ENCODE measurements around the gene PDC.
"Not testable (repeated sequence)": the region's sequence is repeated elsewhere in the genome, so short reads cannot be mapped to it uniquely, and the experiment has no call there.

PDC gene

DNA sequence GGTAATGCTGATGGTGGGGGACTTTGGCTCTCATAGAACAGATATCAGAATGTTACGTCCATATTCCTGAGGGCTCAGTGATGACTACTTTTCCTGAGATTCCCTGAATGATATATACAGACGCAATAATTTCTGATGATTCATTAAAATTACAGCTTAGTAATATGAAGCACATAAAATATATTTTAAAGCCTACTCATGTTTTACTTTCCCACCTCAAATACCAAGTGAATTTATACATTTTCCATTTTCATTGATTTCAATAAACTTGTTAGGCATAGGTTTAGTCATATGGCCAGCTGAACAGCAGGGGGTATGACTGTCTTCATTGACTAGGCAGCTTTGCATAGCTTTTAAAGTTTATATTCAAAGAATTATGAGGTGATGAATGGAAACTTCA, 26.2 kb upstream of the PDC start:
- H3K9ac ChIP-seq (ENCODE audit: low read depth, low read length), result no peak overlapping the region
- no peaks in the 10 kb centered on the region for H3K4me1 ChIP-seq (ENCODE audit: control insufficient read depth, insufficient read depth, low read length)
- H3K27me3 ChIP-seq (ENCODE audit: control insufficient read depth, insufficient read depth, low read length), result no peaks in the 10 kb centered on the region
- H3K4me3 ChIP-seq (ENCODE audit: low read depth, low read length), result no peak overlapping the region
- H3K36me3 ChIP-seq (ENCODE audit: control insufficient read depth, insufficient read depth, low read length), result no peaks in the 10 kb centered on the region
- H3K9me3 ChIP-seq (ENCODE audit: control insufficient read depth, insufficient read depth, low read length), result no peaks in the 10 kb centered on the region

- H3K9ac ChIP-seq (ENCODE audit: low read depth, low read length), result no peak overlapping the region
- no peaks in the 10 kb centered on the region for H3K9me3 ChIP-seq (ENCODE audit: control insufficient read depth, insufficient read depth, low read length)
- no peaks in the 10 kb centered on the region for H3K27me3 ChIP-seq (ENCODE audit: control insufficient read depth, insufficient read depth, low read length)
- no peak overlapping the region for H3K4me3 ChIP-seq (ENCODE audit: low read depth, low read length)
- no peaks in the 10 kb centered on the region for H3K36me3 ChIP-seq (ENCODE audit: control insufficient read depth, insufficient read depth, low read length)
- H3K4me1 ChIP-seq (ENCODE audit: control insufficient read depth, insufficient read depth, low read length), result no peaks in the 10 kb centered on the region
Observed at GRCh38 chr1:186486061-186486460, 25.1 kb upstream of the PDC start.

GRCh38 chr1:186483561-186483960, 22.6 kb upstream of the PDC start:
- H3K4me1 ChIP-seq (ENCODE audit: control insufficient read depth, insufficient read depth, low read length), result no peaks in the 10 kb centered on the region
- H3K9ac ChIP-seq (ENCODE audit: low read depth, low read length), result no peak overlapping the region
- H3K4me3 ChIP-seq (ENCODE audit: low read depth, low read length), result no peak overlapping the region
- no peaks in the 10 kb centered on the region for H3K36me3 ChIP-seq (ENCODE audit: control insufficient read depth, insufficient read depth, low read length)
- H3K9me3 ChIP-seq (ENCODE audit: control insufficient read depth, insufficient read depth, low read length), result no peaks in the 10 kb centered on the region
- no peaks in the 10 kb centered on the region for H3K27me3 ChIP-seq (ENCODE audit: control insufficient read depth, insufficient read depth, low read length)

GRCh38 chr1:186482661-186483255, 21.8 kb upstream of the PDC start:
- Histone ChIP-seq H3K27me3 (ENCODE audit: control insufficient read depth, insufficient read depth, low read length) (no peaks in the 10 kb centered on the region), H3K4me3 (ENCODE audit: low read depth, low read length) (no peak overlapping the region), H3K36me3 (ENCODE audit: control insufficient read depth, insufficient read depth, low read length) (no peaks in the 10 kb centered on the region), H3K9ac (ENCODE audit: low read depth, low read length) (no peak overlapping the region), H3K9me3 (ENCODE audit: control insufficient read depth, insufficient read depth, low read length) (no peaks in the 10 kb centered on the region), H3K4me1 (ENCODE audit: control insufficient read depth, insufficient read depth, low read length) (no peaks in the 10 kb centered on the region)

DNA sequence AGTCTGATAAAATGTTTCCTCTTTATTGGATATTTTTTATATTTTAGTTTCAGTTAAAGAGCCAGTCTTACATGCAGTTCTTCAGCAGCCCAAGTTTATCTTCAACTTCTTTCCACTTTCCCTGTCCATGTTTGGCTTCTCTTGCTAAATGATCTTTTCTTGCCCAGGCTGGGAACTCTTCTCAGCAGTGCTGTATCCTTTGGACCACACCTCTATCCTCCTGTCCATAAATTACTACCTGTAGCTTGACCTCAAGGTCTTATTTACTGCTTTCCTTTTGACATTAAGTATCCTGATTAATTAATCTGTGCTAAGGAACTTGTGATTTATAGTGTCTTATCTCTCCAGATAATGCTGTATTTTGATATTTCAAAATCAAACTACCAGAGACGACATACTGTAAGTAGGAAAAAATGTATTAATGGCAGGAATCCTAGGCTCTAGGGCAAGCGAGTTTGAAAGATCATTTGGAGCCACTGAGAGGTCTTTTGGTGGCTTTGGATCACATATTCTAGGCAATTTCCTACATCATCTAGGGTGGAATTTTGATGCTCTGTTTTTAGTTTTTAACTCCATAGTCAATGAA, 20.5 kb upstream of the PDC start:
- no peaks in the 10 kb centered on the region for H3K36me3 ChIP-seq (ENCODE audit: control insufficient read depth, insufficient read depth, low read length)

DNA sequence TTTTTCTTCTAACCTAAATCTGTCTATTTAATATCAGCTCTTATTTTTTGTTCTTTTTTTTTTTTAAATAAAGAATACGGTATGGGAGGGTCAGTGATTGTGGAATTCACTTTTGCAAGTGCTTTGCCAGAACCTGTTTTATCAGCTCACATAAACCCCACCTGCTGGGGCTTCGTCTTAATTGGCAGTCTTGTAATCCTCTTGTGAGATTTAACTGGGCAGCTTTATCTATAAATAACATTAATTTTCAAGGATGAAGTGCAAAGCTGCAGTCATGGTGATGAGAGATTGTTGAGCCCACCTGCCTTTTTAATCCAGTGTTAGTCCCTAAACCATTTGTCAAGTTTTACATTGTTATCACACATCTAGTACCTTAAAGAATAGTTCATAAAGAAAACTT, 18.2 kb upstream of the PDC start:
- H3K36me3 ChIP-seq (ENCODE audit: control insufficient read depth, insufficient read depth, low read length), result no peaks in the 10 kb centered on the region
- H3K4me3 ChIP-seq (ENCODE audit: low read depth, low read length), result no peak overlapping the region
- no peaks in the 10 kb centered on the region for H3K9me3 ChIP-seq (ENCODE audit: control insufficient read depth, insufficient read depth, low read length)
- no peak overlapping the region for H3K9ac ChIP-seq (ENCODE audit: low read depth, low read length)
- H3K27me3 ChIP-seq (ENCODE audit: control insufficient read depth, insufficient read depth, low read length), result no peaks in the 10 kb centered on the region
- no peaks in the 10 kb centered on the region for H3K4me1 ChIP-seq (ENCODE audit: control insufficient read depth, insufficient read depth, low read length)

More for the DNA sequence above, 20.5 kb upstream of the PDC start:
- Histone ChIP-seq H3K4me1 (ENCODE audit: control insufficient read depth, insufficient read depth, low read length) (no peaks in the 10 kb centered on the region), H3K27me3 (ENCODE audit: control insufficient read depth, insufficient read depth, low read length) (no peaks in the 10 kb centered on the region), H3K9me3 (ENCODE audit: control insufficient read depth, insufficient read depth, low read length) (no peaks in the 10 kb centered on the region), H3K9ac (ENCODE audit: low read depth, low read length) (no peak overlapping the region), H3K4me3 (ENCODE audit: low read depth, low read length) (no peak overlapping the region)

GRCh38 chr1:186476264-186477040, 15.5 kb upstream of the PDC start:
- Histone ChIP-seq H3K36me3 (ENCODE audit: control insufficient read depth, insufficient read depth, low read length) (no peaks in the 10 kb centered on the region), H3K9me3 (ENCODE audit: control insufficient read depth, insufficient read depth, low read length) (no peaks in the 10 kb centered on the region), H3K4me3 (ENCODE audit: low read depth, low read length) (no peak overlapping the region), H3K27me3 (ENCODE audit: control insufficient read depth, insufficient read depth, low read length) (no peaks in the 10 kb centered on the region), H3K9ac (ENCODE audit: low read depth, low read length) (no peak overlapping the region), H3K4me1 (ENCODE audit: control insufficient read depth, insufficient read depth, low read length) (no peaks in the 10 kb centered on the region)

DNA sequence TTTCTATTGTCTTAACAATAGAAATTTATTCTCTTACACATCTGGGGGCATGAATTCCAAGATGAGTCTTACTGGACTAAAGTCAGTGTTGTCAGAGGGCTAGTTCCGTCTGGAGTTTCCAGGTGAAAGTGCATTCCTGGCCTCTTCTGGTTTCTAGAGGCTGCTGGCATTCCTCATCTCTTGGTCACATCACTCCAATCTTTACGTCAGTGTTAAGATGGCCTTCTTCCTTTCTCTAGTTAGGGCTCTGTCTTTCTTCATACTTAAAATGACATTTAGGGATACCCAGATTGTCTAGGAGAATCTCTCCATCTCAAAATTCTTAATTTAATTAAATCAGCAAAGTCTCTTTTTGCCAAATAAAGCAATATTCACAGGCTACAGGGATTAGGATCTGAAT, 13.3 kb upstream of the PDC start:
- no peak overlapping the region for H3K4me3 ChIP-seq (ENCODE audit: low read depth, low read length)
- H3K27me3 ChIP-seq (ENCODE audit: control insufficient read depth, insufficient read depth, low read length), result no peaks in the 10 kb centered on the region
- no peaks in the 10 kb centered on the region for H3K36me3 ChIP-seq (ENCODE audit: control insufficient read depth, insufficient read depth, low read length)
- H3K9me3 ChIP-seq (ENCODE audit: control insufficient read depth, insufficient read depth, low read length), result no peaks in the 10 kb centered on the region
- H3K9ac ChIP-seq (ENCODE audit: low read depth, low read length), result no peak overlapping the region
- no peaks in the 10 kb centered on the region for H3K4me1 ChIP-seq (ENCODE audit: control insufficient read depth, insufficient read depth, low read length)

GRCh38 chr1:186473047-186473446, 12.1 kb upstream of the PDC start:
- no peak overlapping the region for H3K9ac ChIP-seq (ENCODE audit: low read depth, low read length)
- no peaks in the 10 kb centered on the region for H3K27me3 ChIP-seq (ENCODE audit: control insufficient read depth, insufficient read depth, low read length)
- H3K4me1 ChIP-seq (ENCODE audit: control insufficient read depth, insufficient read depth, low read length), result no peaks in the 10 kb centered on the region
- H3K9me3 ChIP-seq (ENCODE audit: control insufficient read depth, insufficient read depth, low read length), result no peaks in the 10 kb centered on the region
- no peaks in the 10 kb centered on the region for H3K36me3 ChIP-seq (ENCODE audit: control insufficient read depth, insufficient read depth, low read length)
- H3K4me3 ChIP-seq (ENCODE audit: low read depth, low read length), result no peak overlapping the region

DNA sequence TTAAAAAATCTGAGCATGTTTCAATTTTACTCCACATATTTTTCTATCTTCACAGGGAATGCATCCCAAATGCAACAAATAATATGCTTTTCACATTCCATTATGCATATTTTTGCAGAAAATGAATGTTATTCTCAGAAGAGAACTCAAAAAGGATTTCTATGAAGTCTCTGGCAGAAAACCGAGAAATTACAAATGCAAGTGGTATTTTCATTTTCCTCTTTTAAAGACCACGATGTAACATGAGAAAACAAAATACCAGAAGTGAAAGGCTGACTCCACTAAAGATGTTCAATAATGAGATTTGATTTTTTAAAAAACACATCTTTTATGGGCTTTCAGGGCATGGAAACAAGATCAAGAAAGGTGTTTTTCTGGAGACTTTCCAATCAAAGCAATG, 5.0 kb upstream of the PDC start:
- Histone ChIP-seq H3K4me1 (ENCODE audit: control insufficient read depth, insufficient read depth, low read length) (no peaks in the 10 kb centered on the region), H3K27me3 (ENCODE audit: control insufficient read depth, insufficient read depth, low read length) (no peaks in the 10 kb centered on the region), H3K36me3 (ENCODE audit: control insufficient read depth, insufficient read depth, low read length) (no peaks in the 10 kb centered on the region)

GRCh38 chr1:186465491-186465890, 4.6 kb upstream of the PDC start:
- H3K9ac ChIP-seq (ENCODE audit: low read depth, low read length); H3K27me3 ChIP-seq (ENCODE audit: control insufficient read depth, insufficient read depth, low read length); H3K4me1 ChIP-seq (ENCODE audit: control insufficient read depth, insufficient read depth, low read length); H3K4me3 ChIP-seq (ENCODE audit: low read depth, low read length); H3K36me3 ChIP-seq (ENCODE audit: control insufficient read depth, insufficient read depth, low read length); H3K9me3 ChIP-seq (ENCODE audit: control insufficient read depth, insufficient read depth, low read length): not testable (repeated sequence)

More for the DNA sequence above, 5.0 kb upstream of the PDC start:
- no peak overlapping the region for H3K9ac ChIP-seq (ENCODE audit: low read depth, low read length)
- no peaks in the 10 kb centered on the region for H3K9me3 ChIP-seq (ENCODE audit: control insufficient read depth, insufficient read depth, low read length)
- no peak overlapping the region for H3K4me3 ChIP-seq (ENCODE audit: low read depth, low read length)

DNA sequence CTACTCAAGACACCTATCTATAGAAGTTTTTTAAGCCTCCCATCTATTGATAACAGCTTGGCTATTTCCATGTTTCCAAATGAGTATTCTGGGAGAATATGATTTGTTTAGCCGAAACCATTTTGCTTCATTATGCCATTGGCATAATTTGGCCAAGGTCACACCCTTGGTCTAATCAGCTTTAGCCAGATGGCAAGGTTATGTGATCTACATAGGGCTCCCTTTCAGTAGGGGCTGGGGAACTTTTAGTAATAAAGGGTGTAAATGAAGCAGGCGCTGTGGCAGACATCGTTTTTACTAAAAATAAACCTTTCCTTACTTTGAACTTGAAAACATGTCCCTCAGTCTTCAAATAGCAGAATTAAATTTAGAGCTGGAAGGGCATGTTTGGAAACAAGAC, 3.0 kb upstream of the PDC start:
- Histone ChIP-seq H3K36me3 (ENCODE audit: control insufficient read depth, insufficient read depth, low read length) (no peaks in the 10 kb centered on the region), H3K9me3 (ENCODE audit: control insufficient read depth, insufficient read depth, low read length) (no peaks in the 10 kb centered on the region), H3K9ac (ENCODE audit: low read depth, low read length) (no peak overlapping the region), H3K4me3 (ENCODE audit: low read depth, low read length) (no peak overlapping the region), H3K27me3 (ENCODE audit: control insufficient read depth, insufficient read depth, low read length) (no peaks in the 10 kb centered on the region), H3K4me1 (ENCODE audit: control insufficient read depth, insufficient read depth, low read length) (no peaks in the 10 kb centered on the region)

Measured in iPS-15b (cell line).